Measurements from ENCODE around the gene PITRM1.
"Not testable (repeated sequence)": the region's sequence is repeated elsewhere in the genome, so short reads cannot be mapped to it uniquely, and the experiment has no call there.

PITRM1 gene

GRCh38 chr10:3179174-3179573 lies 6.6 kb upstream of the PITRM1 start:
- no peak for TF ChIP-seq CTCF (IDR thresholded peaks at IDR 0.05; ENCODE audit: control insufficient read depth, insufficient read depth, low read depth, low read length, missing control alignments)

GRCh38 chr10:3178042-3178441 lies 5.5 kb upstream of the PITRM1 start:
- no peak overlapping the region for H3K4me3 ChIP-seq (ENCODE audit: control insufficient read depth, low read depth, low read length)
- no peak for TF ChIP-seq CTCF (IDR thresholded peaks at IDR 0.05; ENCODE audit: control insufficient read depth, insufficient read depth, low read depth, low read length, missing control alignments)
- no peak for DNase-seq (ENCODE audit: low read depth)

More at GRCh38 chr10:3179174-3179573, 6.6 kb upstream of the PITRM1 start:
- DNase-seq (ENCODE audit: low read depth) = no peak
- H3K4me3 ChIP-seq (ENCODE audit: control insufficient read depth, low read depth, low read length) = no peak overlapping the region

- TF ChIP-seq CTCF (IDR thresholded peaks at IDR 0.05; ENCODE audit: control insufficient read depth, insufficient read depth, low read depth, low read length, missing control alignments) = no peak
- no peak for DNase-seq (ENCODE audit: low read depth)
- H3K4me3 ChIP-seq (ENCODE audit: control insufficient read depth, low read depth, low read length) = peak overlapping the region; percentile 45
Observed at GRCh38 chr10:3173171-3173878, 743 bp upstream of the PITRM1 start.

- H3K4me3 ChIP-seq (ENCODE audit: control insufficient read depth, low read depth, low read length) = peak overlapping the region; percentile 73
- peak; percentile 32 for DNase-seq (ENCODE audit: low read depth)
- TF ChIP-seq CTCF (IDR thresholded peaks at IDR 0.05; ENCODE audit: control insufficient read depth, insufficient read depth, low read depth, low read length, missing control alignments) = no peak
Observed at GRCh38 chr10:3172081-3172445, 519 bp downstream of the PITRM1 start.

GRCh38 chr10:3171488-3171887 lies 1.1 kb downstream of the PITRM1 start:
- H3K4me3 ChIP-seq (ENCODE audit: control insufficient read depth, low read depth, low read length) = peak overlapping the region; percentile 73
- DNase-seq (ENCODE audit: low read depth) = not testable (repeated sequence)

- H3K4me3 ChIP-seq (ENCODE audit: control insufficient read depth, low read depth, low read length) = no peak overlapping the region
- no peak for TF ChIP-seq CTCF (IDR thresholded peaks at IDR 0.05; ENCODE audit: control insufficient read depth, insufficient read depth, low read depth, low read length, missing control alignments)
- no peak for DNase-seq (ENCODE audit: low read depth)
Observed at GRCh38 chr10:3169673-3170072, 2.9 kb downstream of the PITRM1 start.

- DNase-seq (ENCODE audit: low read depth) = no peak
Observed at GRCh38 chr10:3169271-3169670, 3.3 kb downstream of the PITRM1 start.

More at GRCh38 chr10:3169271-3169670, 3.3 kb downstream of the PITRM1 start:
- TF ChIP-seq CTCF (IDR thresholded peaks at IDR 0.05; ENCODE audit: control insufficient read depth, insufficient read depth, low read depth, low read length, missing control alignments) = no peak
- no peak overlapping the region for H3K4me3 ChIP-seq (ENCODE audit: control insufficient read depth, low read depth, low read length)
